ENCODE measurements around the gene LSM5. TPM values are rescaled to one million over a fixed set of nuclear protein-coding genes. Genes with fewer than 3 reads are reported as not detected.

The LSM5 gene
- total RNA-seq, 2 donors from 2014 or later = 74.7 to 102 TPM

- peaks cover 6% of the 10 kb centered on the region for H3K4me1 Mint-ChIP-seq
- H3K27ac Mint-ChIP-seq = peak overlapping the region; percentile 71
- Histone ChIP-seq H3K9ac (ENCODE audit: extremely low read depth, low read length, poor library complexity, severe bottlenecking) (no peak overlapping the region), H3K9me3 (ENCODE audit: control insufficient read depth, low read length) (peaks cover 48% of the 10 kb centered on the region), H3K27ac (ENCODE audit: low read depth, low read length) (no peak overlapping the region), H3K27me3 (ENCODE audit: control insufficient read depth, insufficient read depth, low read length, poor library complexity, severe bottlenecking) (no peaks in the 10 kb centered on the region), H3K4me1 (ENCODE audit: control insufficient read depth, insufficient read depth, low read length) (no peaks in the 10 kb centered on the region), H3K4me3 (ENCODE audit: low read length) (no peak overlapping the region), H3K36me3 (ENCODE audit: control insufficient read depth, insufficient read depth, low read length) (peaks cover 45% of the 10 kb centered on the region)
- no peak for DNase-seq
- 94 to 95% methylated on average over 4 of the region's 4 CpGs for WGBS, 2 experiments (ENCODE audit: insufficient coverage in 1 of 2, insufficient read length in 1 of 2)
- no peak for TF ChIP-seq CTCF (conservative IDR thresholded peaks at IDR 0.05)
- H3K36me3 Mint-ChIP-seq (ENCODE audit: low read depth) = peaks cover 75% of the 10 kb centered on the region
- H3K9me3 Mint-ChIP-seq = peaks cover 44% of the 10 kb centered on the region
- H3K4me3 Mint-ChIP-seq = no peak overlapping the region
- no peaks in the 10 kb centered on the region for H3K27me3 Mint-ChIP-seq (ENCODE audit: insufficient read depth)
These were observed 21.6 kb upstream of the LSM5 start for GRCh38 chr7:32511791-32512190.

- H3K27me3 ChIP-seq (ENCODE audit: control insufficient read depth, insufficient read depth, low read length, poor library complexity, severe bottlenecking) = no peaks in the 10 kb centered on the region
- 94 to 96% methylated on average over 3 to 6 of the region's 6 CpGs for WGBS, 2 experiments (ENCODE audit: insufficient coverage in 1 of 2, insufficient read length in 1 of 2)
- H3K4me1 ChIP-seq (ENCODE audit: control insufficient read depth, insufficient read depth, low read length) = no peaks in the 10 kb centered on the region
- Mint-ChIP-seq H3K27ac (no peak overlapping the region), H3K36me3 (ENCODE audit: low read depth) (peaks cover 41% of the 10 kb centered on the region), H3K4me3 (no peak overlapping the region), H3K9me3 (peaks cover 8% of the 10 kb centered on the region), H3K27me3 (ENCODE audit: insufficient read depth) (no peaks in the 10 kb centered on the region), H3K4me1 (no peaks in the 10 kb centered on the region)
- H3K9me3 ChIP-seq (ENCODE audit: control insufficient read depth, low read length) = peaks cover 17% of the 10 kb centered on the region
- no peak for DNase-seq
- no peak overlapping the region for H3K27ac ChIP-seq (ENCODE audit: low read depth, low read length)
- H3K36me3 ChIP-seq (ENCODE audit: control insufficient read depth, insufficient read depth, low read length) = peaks cover 28% of the 10 kb centered on the region
- TF ChIP-seq CTCF (conservative IDR thresholded peaks at IDR 0.05) = no peak
- H3K4me3 ChIP-seq (ENCODE audit: low read length) = no peak overlapping the region
- H3K9ac ChIP-seq (ENCODE audit: extremely low read depth, low read length, poor library complexity, severe bottlenecking) = no peak overlapping the region
These were observed 17.2 kb upstream of the LSM5 start for GRCh38 chr7:32507414-32507813.

- H3K4me3 ChIP-seq (ENCODE audit: low read length) = no peak overlapping the region
- TF ChIP-seq CTCF (conservative IDR thresholded peaks at IDR 0.05) = no peak
- peaks cover 7% of the 10 kb centered on the region for H3K9me3 Mint-ChIP-seq
- H3K27ac ChIP-seq (ENCODE audit: low read depth, low read length) = no peak overlapping the region
- no peak overlapping the region for H3K27ac Mint-ChIP-seq
- H3K9ac ChIP-seq (ENCODE audit: extremely low read depth, low read length, poor library complexity, severe bottlenecking) = no peak overlapping the region
- no peaks in the 10 kb centered on the region for H3K4me1 ChIP-seq (ENCODE audit: control insufficient read depth, insufficient read depth, low read length)
- 89 to 96% methylated on average over 3 to 5 of the region's 5 CpGs for WGBS, 2 experiments (ENCODE audit: insufficient coverage in 1 of 2, insufficient read length in 1 of 2)
- peaks cover 2% of the 10 kb centered on the region for H3K4me1 Mint-ChIP-seq
- no peaks in the 10 kb centered on the region for H3K27me3 ChIP-seq (ENCODE audit: control insufficient read depth, insufficient read depth, low read length, poor library complexity, severe bottlenecking)
- peaks cover 23% of the 10 kb centered on the region for H3K36me3 ChIP-seq (ENCODE audit: control insufficient read depth, insufficient read depth, low read length)
- DNase-seq = no peak
- no peaks in the 10 kb centered on the region for H3K27me3 Mint-ChIP-seq (ENCODE audit: insufficient read depth)
- H3K4me3 Mint-ChIP-seq = no peak overlapping the region
- H3K36me3 Mint-ChIP-seq (ENCODE audit: low read depth) = peaks cover 33% of the 10 kb centered on the region
- peaks cover 12% of the 10 kb centered on the region for H3K9me3 ChIP-seq (ENCODE audit: control insufficient read depth, low read length)
These were observed 16.3 kb upstream of the LSM5 start for GRCh38 chr7:32506266-32507054.
